Measurements from ENCODE around the gene COLEC12. TPM values are rescaled to one million over a fixed set of nuclear protein-coding genes. Genes with fewer than 3 reads are reported as not detected.

Gene COLEC12
- total and polyA plus RNA-seq, 2 donors (not counting 3 experiments of a cell fraction or from before 2014, with no cell fraction given) = 8.0 to 17.1 TPM

- H2AFZ ChIP-seq (ENCODE audit: low read depth, low read length) = no peak overlapping the region
- DNase-seq (ENCODE audit: low read depth, low spot score) (no peak), FAIRE-seq (no peak)
- H3K4me1 ChIP-seq (ENCODE audit: control insufficient read depth, extremely low read depth, insufficient read depth, low read length) = no peaks in the 10 kb centered on the region
- no peaks in the 10 kb centered on the region for H3K36me3 ChIP-seq (ENCODE audit: control insufficient read depth in 2 of 2, extremely low read depth in 1 of 2, insufficient read depth in 2 of 2, low read length in 2 of 2)
- no peaks in the 10 kb centered on the region for H3K9me1 ChIP-seq (replicated peaks; ENCODE audit: control insufficient read depth, extremely low read depth, insufficient read depth, low read length)
- BruUV-seq (replicated peaks) = no TSS peak
- no peak overlapping the region for H3K9ac ChIP-seq (replicated peaks; ENCODE audit: extremely low read depth, insufficient read depth, low read length)
- ChIA-PET CTCF (interaction anchor here (0.7 to 2.2 kb wide), 4 partner anchors 10 to 263 kb away, joined by 3 to 6 read pairs (median 3); no protein-coding TSS in a partner anchor), POLR2A (no interaction called here)
- H3K27me3 ChIP-seq (ENCODE audit: control insufficient read depth in 2 of 2, insufficient read depth in 2 of 2, low read length in 2 of 2) = no peaks in the 10 kb centered on the region
- no peaks in the 10 kb centered on the region for H3K9me3 ChIP-seq (replicated peaks; ENCODE audit: control insufficient read depth, insufficient read depth, low read length)
- TF ChIP-seq CTCF (IDR thresholded peaks at IDR 0.05; ENCODE audit: extremely low read depth in 1 of 2, insufficient read depth in 1 of 2, low read depth in 1 of 2, low read length in 2 of 2) (no peak), JUN (IDR thresholded peaks at IDR 0.05; ENCODE audit: borderline replicate concordance, insufficient read depth, insufficient read length, low read depth) (no peak), POLR2AphosphoS5 (IDR thresholded peaks at IDR 0.05; ENCODE audit: insufficient read depth, low read depth, low read length) (no peak), FOS (IDR thresholded peaks at IDR 0.05; ENCODE audit: borderline replicate concordance, insufficient read depth, low read length) (no peak), POLR2A (IDR thresholded peaks at IDR 0.05; ENCODE audit: low read depth, low read length) (no peak), EZH2 (IDR thresholded peaks at IDR 0.05; ENCODE audit: borderline replicate concordance, low read depth, low read length, severe bottlenecking) (no peak), GATA2 (IDR thresholded peaks at IDR 0.05; ENCODE audit: insufficient read depth, insufficient read length, low read depth, low read length) (no peak), MAX (IDR thresholded peaks at IDR 0.05; ENCODE audit: insufficient read depth, insufficient read length) (no peak), MYC (IDR thresholded peaks at IDR 0.05; ENCODE audit: low read depth, low read length) (no peak)
- no peak overlapping the region for H3K4me2 ChIP-seq (ENCODE audit: insufficient read depth, low read length)
- H3K4me3 ChIP-seq (replicated peaks in 1 of 3; ENCODE audit: insufficient read depth in 1 of 3, low read depth in 1 of 3, low read length in 3 of 3) = no peak overlapping the region
- no peaks in the 10 kb centered on the region for H3K79me2 ChIP-seq (ENCODE audit: control insufficient read depth, insufficient read depth, low read length)
- H3K27ac ChIP-seq (ENCODE audit: insufficient read depth, low read depth, low read length) = no peak overlapping the region
- dilution Hi-C loops (cut with MboI; ENCODE audit: extremely low pct_ligation_motif_present, low sequenced_read_pairs) = no loop called here
- no peaks in the 10 kb centered on the region for H4K20me1 ChIP-seq (replicated peaks; ENCODE audit: control insufficient read depth, extremely low read depth, insufficient read depth, low read length)
- intact Hi-C loops (cut with micrococcal nuclease) = no loop called here
These were observed 139.8 kb downstream of the COLEC12 start for GRCh38 chr18:360676-361075.
